GM18858 (cell line): ENCODE measurements around the gene EIF4A3.

ENCODE experiments used
- ATAC-seq: cut with Tn5 transposase; IDR thresholded peaks from one replicate; pipeline ENCODE4 v1.9.1; 2021; ENCODE audit not compliant: unreplicated experiment

Gene EIF4A3

DNA sequence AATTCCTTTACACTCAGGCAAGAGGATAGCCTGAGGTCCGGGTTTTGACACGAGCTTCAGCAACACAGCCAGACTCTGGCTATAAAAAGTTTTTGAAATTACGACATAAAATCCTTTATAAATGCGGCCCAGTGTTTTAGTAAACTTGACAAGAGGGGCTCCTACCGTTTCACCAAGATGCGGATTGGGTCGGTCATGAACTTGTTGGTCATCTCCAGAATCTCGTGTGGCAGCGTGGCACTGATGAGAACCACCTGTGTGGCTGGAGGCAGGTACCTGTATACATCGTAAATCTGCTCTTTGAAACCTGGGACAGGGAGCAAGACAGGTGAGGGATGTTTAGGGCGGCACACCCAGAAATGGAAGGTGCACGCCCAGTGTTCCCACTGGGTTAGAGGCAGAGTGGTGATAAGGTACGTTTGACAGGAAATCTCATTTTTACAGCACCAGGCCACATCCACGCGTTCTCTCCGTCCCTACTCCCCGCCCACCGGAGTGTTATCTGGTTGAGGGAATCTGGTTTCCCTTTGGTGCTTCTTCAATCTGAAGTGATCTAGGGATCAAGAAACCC lies 8.0 kb downstream of the EIF4A3 start:
- ATAC-seq: no peak

DNA sequence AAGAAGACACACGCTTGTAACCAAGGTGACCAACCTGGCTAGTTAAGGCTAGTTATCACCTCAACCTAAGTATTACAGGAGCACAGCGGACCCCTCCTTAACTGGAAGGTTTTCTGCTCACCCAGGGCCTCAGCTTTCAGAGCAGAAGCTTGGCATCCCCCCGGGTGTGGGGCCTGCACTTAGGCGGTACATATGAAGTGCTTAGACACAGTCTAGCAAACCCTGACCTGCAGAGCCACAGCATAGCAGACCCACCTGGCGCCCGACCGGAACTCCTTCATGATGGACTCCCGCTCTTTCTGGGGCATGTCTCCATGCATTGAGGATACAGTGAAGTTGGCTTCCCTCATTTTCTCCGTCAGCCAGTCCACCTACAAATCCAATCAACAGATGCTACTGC lies 9.8 kb downstream of the EIF4A3 start:
- no peak for ATAC-seq

GRCh38 chr17:80133626-80133970 lies 13.3 kb downstream of the EIF4A3 start:
- no peak for ATAC-seq

- no peak for ATAC-seq
These were observed 13.9 kb downstream of the EIF4A3 start for GRCh38 chr17:80132906-80133625.

DNA sequence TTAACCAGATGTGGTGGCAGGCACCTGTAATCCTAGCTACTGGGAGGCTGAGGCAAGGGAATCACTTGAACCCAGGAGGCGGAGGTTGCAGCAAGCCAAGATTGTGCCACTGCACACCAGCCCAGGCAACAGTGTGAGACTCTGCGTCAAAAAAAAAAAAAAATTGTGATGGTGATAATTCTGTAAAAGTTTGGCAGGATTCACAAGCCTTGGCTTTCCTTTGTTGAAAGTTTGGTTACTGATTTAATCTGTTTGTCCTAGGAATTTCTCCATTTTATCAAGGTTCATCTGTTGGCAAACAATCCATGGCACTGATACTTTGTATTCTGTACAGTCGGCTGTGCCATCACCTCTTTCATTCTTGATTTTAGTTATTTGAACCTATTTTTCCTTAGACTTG lies 15.9 kb downstream of the EIF4A3 start:
- ATAC-seq: no peak

DNA sequence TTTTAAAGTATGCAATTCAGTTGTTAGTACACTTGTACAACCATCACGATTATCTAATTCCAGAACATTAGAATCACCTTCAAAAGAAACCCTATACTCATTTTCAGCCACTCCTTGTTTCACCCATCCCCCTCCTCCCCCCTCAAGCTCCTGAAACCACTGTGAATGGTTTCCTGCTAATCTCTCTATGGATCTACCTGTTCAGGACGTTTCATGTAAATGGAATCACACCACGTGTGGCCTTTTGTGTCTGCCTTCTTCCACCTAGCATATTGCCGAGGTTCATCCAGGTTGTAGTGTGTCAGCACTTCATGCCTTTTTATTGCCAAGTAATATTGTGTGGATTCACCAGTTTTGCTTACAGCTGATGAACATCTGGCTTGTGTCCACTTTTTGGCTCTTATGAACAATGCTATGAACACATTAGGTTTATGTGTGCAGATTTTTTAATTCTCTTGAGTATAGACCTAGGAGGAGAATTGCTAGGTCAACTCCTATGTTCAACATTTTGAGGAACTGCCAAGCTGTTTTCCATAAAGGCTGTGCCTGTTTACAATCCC lies 17.8 kb downstream of the EIF4A3 start:
- ATAC-seq: no peak

DNA sequence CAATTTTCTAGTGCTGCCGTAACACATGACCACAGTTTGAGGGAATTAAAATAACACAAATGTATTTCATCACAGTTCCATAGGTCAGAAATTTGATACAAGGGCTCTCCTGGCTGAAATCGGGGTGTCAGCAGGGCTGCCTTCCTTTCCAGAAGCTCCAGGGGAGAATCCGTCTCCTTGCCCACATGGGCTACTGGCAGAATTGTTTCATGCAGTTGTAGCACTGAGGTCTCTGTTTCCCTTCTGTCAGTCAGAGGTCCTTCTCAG lies 20.5 kb downstream of the EIF4A3 start:
- no peak for ATAC-seq

DNA sequence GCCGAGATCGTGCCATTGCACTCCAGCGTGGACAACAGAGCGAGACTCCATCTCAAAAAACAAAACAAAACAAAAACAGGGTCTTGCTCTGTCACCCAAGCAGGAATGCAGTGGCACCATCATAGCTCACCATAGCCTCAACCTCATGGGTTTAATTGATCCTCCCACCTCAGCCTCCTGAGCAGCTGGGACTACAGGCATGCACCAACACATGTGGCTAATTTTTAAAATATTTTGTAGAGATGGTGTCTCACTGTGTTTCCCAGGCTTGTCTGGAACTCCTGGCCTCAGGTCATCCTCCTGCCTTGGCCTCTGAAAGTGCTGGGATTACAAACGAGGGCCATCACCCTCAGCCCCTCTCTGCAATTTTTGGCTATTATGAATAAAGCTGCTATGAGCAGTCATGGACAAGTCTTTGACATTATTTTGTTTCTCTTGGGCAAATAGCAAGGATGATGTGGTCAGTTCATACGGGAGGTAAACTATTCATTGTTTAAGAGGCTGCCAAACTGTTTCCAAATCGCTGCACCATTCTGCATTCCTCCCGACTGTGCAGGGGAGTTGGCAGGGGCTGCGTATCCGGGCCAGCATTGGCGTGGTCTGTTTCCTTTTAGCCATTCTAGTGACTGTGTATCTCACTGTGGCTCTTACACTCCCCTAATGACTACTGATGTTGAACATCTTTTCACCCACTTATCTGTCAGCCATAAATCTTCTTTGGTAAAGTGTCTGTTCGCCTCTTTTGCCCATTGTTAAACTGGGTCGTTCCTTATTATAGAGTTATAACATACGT lies 21.1 kb downstream of the EIF4A3 start:
- ATAC-seq: no peak

- ATAC-seq: no peak
These were observed 22.5 kb downstream of the EIF4A3 start for GRCh38 chr17:80124351-80124981.

GRCh38 chr17:80123791-80124190 lies 23.1 kb downstream of the EIF4A3 start:
- no peak for ATAC-seq

DNA sequence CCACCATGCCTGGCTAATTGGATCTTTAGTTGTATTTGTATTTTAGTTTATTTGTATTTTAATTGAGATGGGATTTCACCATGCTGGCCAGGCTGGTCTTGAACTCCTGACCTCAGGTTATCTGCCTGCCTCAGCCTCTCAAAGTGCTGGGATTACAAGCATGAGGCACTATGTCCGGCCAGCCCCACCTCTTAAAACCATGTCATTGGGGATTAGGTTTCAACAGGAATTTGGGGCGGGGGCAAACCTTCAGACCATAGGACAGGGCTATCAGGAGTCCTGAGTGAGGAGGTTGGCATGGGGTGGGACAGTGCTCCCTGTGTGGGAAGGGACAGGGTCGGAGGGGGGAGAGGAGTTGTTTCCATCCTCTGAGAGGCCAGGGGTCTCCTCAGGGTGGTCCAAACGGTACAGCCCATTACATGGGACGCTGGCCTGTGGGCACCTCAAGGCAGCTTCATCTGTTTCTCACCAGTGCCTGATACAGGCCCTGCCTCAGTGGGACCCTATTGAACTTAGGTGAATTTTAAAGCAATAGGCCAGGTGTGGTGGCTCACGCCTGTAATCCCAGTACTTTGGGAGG lies 23.9 kb downstream of the EIF4A3 start:
- ATAC-seq: no peak

GRCh38 chr17:80122026-80122575 lies 24.8 kb downstream of the EIF4A3 start:
- ATAC-seq: no peak

GRCh38 chr17:80119839-80120238 lies 27.1 kb downstream of the EIF4A3 start:
- ATAC-seq: no peak

- ATAC-seq: no peak
These were observed 27.6 kb downstream of the EIF4A3 start for GRCh38 chr17:80119271-80119791.

DNA sequence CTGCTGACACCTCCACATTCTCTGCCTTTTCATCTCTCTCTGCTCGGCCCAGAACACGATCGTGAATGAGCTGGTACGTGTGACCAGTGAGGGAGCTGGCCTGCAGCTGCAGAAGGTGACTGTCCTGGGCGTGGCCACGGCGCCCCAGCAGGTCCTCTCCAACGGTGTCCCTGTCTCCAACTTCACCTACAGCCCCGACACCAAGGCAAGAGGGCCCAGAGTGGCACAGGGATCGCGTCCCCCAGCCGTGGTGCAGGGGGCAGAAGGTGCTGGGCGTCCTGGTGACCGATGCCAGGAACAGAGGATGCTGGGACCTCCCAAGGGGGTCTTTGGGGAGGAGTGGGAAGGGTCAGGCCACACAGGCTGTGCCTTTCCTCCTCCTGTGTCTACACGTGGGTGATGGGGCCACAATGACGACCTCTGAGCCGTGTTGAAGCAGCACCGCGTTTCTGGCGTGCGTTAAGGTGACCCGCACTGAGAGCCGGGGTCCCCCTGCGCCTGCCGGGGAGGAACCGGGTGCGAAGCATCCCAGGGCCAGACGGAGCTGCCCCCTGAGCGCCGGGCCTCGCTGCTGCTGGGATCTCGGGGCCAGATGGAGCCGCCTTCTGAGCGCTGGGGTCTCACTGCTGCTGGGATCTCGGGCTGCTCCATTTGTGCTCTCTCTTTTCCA lies 28.2 kb downstream of the EIF4A3 start:
- ATAC-seq: no peak

DNA sequence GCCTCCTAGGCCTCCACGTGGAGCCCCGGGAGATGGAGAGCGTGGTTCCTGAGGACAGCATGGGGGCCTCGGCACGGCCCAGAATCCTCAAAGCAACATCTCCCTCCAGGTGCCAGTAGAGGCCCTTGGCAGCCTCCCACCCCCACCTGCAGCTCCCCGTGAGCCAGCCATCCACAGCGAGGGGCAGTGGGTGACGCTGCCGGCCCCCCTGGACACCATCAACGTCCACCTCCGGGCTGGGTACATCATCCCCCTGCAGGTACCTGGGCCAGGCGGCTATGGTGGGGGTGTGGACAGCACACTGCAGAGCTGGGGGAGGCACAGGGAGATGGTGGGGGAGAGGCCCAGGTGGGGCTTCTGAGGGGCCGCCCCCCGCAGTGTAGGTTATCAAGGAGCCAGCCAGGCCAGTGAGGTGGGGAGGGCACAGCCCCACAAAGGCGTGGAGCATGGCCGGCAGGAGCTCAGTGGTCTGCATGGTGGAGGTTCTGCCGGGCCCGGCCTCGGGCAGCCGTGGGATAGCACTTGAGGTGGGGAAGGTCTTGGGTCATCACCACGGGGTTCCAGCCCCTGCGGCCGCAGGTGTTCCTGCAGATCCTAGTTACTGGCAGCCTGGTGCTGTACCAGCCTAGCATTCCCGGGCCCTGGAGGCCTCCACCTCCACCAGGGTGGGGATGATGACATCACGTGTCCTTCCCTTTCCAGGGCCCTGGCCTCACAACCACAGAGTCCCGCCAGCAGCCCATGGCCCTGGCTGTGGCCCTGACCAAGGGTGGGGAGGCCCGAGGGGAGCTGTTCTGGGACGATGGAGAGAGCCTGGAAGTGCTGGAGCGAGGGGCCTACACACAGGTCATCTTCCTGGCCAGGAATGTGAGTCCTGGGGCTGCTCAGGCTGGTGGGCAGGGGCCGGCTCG lies 29.2 kb downstream of the EIF4A3 start:
- ATAC-seq: no peak

- no peak for ATAC-seq
These were observed 30.0 kb downstream of the EIF4A3 start for GRCh38 chr17:80116921-80117380.

DNA sequence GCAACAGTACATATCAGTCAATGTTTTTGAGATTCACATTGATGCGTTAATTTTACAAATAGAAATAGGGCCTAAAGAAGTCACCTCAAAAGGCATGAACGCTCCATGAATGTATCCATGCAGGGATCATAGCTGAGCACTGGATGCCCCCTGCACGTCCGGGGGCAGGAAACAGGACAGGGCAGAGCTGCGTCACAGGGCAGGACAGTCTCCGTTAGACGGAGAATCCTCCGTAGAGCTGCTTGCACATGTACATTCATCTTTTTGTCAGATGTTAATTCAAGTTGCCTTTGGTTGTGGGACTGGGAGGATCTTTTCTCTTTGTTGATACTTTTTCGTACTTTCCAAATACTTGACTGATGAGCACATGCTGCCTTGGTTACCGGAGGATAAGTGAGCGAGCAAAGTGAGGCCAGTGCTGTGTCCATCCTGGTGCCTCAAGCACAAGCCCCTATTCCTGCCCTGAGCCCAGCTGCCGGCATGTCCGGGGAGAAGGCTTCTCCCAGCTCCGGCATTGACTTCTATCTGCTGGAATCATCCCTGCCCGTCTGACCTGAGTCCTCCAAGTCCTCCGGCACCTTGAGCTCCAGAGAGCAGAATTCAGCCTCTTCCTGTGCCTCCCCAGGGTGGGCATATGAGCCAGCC lies 30.5 kb downstream of the EIF4A3 start:
- ATAC-seq: no peak

DNA sequence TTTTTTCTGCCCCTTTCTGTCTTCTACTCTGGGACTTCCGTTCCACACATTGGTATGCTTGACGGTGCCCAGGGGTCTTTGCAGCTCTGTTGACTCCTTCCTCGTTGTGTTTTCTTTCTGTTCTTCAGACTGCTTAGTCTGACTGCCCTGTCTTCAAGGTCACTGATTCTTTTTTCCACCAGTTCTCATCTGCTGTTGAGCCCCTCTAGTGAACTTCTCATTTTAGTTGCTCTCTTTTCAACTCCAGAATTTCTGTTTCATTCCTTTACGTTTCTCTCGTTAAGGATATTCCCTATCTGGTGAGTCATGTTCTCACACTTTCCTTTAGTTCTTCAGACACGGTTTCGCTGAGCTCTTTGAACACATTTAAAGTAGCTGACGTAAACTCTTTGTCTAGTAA lies 31.8 kb downstream of the EIF4A3 start:
- ATAC-seq: no peak
